ENCODE results near the gene ACOX1.

The ACOX1 gene

DNA sequence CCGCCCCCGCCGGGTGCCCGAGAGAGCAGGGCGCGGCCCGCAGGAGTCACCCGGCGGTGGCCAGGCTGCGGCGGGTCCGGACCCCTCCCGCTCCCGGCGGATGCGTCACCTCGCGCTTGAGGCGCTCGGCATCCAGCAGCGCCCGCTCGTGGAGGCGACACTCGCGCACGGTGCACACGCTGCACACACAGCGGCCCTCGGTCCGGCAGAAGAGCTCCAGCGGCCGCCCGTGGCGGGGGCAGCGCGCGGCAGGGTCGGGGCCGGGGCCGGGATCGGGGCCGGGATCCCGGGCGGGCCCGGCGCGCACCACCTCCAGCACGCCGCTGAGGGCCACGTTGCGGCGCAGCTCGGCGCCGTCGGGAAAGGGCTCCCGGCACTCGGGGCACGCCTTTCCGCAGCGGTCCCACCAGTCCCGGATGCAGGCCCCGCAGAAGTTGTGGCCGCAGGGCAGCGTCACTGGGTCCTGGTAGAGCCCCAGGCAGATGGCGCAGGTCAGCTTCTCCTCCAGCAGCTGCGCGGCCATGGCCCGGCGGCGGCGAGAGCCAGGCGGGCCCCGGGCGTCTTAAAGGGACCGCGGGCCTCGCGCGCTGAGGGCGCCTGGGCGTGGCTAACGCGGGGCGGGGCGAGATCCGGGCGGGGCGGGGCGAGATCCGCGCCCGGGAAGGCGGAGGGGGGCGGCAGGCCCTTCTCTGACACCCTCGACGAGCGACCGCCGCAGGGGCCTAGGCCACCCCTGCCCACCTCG is 82.4 kb downstream of the ACOX1 start, which contains the start of gene TRIM65:
TRIM65 (minus strand) TSS at position 537 of the 745 bp plus-strand sequence; CDS start at position 523, 14 bp downstream.
- no peak for TF ChIP-seq EZH2phosphoT487 (IDR thresholded peaks at IDR 0.05; ENCODE audit: borderline replicate concordance, low read length)
- TF ChIP-seq, protein P1, sequence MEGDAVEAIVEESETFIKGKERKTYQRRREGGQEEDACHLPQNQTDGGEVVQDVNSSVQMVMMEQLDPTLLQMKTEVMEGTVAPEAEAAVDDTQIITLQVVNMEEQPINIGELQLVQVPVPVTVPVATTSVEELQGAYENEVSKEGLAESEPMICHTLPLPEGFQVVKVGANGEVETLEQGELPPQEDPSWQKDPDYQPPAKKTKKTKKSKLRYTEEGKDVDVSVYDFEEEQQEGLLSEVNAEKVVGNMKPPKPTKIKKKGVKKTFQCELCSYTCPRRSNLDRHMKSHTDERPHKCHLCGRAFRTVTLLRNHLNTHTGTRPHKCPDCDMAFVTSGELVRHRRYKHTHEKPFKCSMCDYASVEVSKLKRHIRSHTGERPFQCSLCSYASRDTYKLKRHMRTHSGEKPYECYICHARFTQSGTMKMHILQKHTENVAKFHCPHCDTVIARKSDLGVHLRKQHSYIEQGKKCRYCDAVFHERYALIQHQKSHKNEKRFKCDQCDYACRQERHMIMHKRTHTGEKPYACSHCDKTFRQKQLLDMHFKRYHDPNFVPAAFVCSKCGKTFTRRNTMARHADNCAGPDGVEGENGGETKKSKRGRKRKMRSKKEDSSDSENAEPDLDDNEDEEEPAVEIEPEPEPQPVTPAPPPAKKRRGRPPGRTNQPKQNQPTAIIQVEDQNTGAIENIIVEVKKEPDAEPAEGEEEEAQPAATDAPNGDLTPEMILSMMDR (IDR thresholded peaks at IDR 0.05; ENCODE audit: low read depth, low read length, poor library complexity, severe bottlenecking), result no peak
- Histone ChIP-seq H3K4me2 (ENCODE audit: low read length) (peak within 1 kb of the TSS; percentile 99), H4K20me1 (ENCODE audit: control insufficient read depth, insufficient read depth, low read depth, low read length) (no peaks in the 10 kb centered on the region), H3K9me3 (ENCODE audit: control insufficient read depth, insufficient read depth, low read length) (no peaks in the 10 kb centered on the region), H3K9me2 (replicated peaks; ENCODE audit: control insufficient read depth, low read length) (no peaks in the 10 kb centered on the region), H3K79me2 (ENCODE audit: control insufficient read depth, low read length) (peaks cover 42% of the 10 kb centered on the region), H3K27me3 (ENCODE audit: control insufficient read depth, low read length) (no peaks in the 10 kb centered on the region), H3K27ac (ENCODE audit: low read depth, low read length) (peak within 1 kb of the TSS; percentile 47), H3K4me3 (ENCODE audit: low read length) (peak within 1 kb of the TSS; percentile 90), H3F3A (ENCODE audit: control insufficient read depth, insufficient read depth) (peaks cover 9% of the 10 kb centered on the region), H3K36me3 (ENCODE audit: control insufficient read depth, low read length) (peaks cover 66% of the 10 kb centered on the region), H3K4me1 (ENCODE audit: control insufficient read depth, low read length) (peaks cover 18% of the 10 kb centered on the region)

DNA sequence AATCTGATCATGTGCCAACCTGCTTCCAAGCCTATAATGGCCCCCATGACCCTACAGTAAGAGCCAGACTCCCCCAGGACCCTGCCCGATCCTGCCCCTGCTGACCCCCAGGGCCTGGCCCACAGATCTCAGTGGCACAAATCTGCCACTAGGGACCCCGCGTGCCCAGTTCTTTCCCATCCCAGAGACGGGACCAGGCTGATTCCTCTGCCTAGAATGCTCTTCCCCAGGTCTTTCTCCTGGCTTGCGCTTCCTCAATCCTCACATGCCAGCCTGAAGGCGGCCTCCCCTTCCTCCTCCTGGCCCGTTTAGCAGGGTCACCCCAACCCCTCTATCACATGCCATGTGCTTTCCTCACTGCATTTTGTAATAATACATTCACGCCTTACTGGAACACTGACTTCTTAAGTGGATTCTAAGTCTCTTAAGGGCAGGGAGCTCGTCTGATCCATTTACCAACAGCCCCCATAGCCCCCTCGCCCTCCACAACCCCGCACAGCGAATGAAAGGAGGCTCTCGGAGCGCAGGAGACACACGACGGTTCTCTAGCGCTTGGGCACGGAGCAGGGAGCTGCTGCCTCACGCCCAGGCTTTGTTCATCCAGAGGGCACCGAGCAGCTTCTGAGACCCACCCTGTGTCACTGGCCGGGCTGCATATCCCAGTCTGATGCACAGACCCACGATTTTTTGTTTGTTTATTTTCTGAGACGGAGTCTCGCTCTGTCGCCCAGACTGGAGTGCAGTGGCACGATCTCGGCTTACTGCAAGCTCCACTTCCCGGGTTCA is 83.4 kb downstream of the ACOX1 start:
- peaks cover 18% of the 10 kb centered on the region for H3K4me1 ChIP-seq (ENCODE audit: control insufficient read depth, low read length)
- H3K4me2 ChIP-seq (ENCODE audit: low read length), result peak overlapping the region; percentile 99
- peaks cover 66% of the 10 kb centered on the region for H3K36me3 ChIP-seq (ENCODE audit: control insufficient read depth, low read length)
- no peaks in the 10 kb centered on the region for H3K27me3 ChIP-seq (ENCODE audit: control insufficient read depth, low read length)
- no peak overlapping the region for H3K27ac ChIP-seq (ENCODE audit: low read depth, low read length)
- TF ChIP-seq, protein P1 (IDR thresholded peaks at IDR 0.05; ENCODE audit: low read depth, low read length, poor library complexity, severe bottlenecking), result peak; percentile 32
- no peak for TF ChIP-seq EZH2phosphoT487 (IDR thresholded peaks at IDR 0.05; ENCODE audit: borderline replicate concordance, low read length)
- peaks cover 9% of the 10 kb centered on the region for H3F3A ChIP-seq (ENCODE audit: control insufficient read depth, insufficient read depth)
- H3K9me2 ChIP-seq (replicated peaks; ENCODE audit: control insufficient read depth, low read length), result no peaks in the 10 kb centered on the region
- peaks cover 38% of the 10 kb centered on the region for H3K79me2 ChIP-seq (ENCODE audit: control insufficient read depth, low read length)
- H4K20me1 ChIP-seq (ENCODE audit: control insufficient read depth, insufficient read depth, low read depth, low read length), result no peaks in the 10 kb centered on the region
- H3K4me3 ChIP-seq (ENCODE audit: low read length), result peak overlapping the region; percentile 90
- no peaks in the 10 kb centered on the region for H3K9me3 ChIP-seq (ENCODE audit: control insufficient read depth, insufficient read depth, low read length)

DNA sequence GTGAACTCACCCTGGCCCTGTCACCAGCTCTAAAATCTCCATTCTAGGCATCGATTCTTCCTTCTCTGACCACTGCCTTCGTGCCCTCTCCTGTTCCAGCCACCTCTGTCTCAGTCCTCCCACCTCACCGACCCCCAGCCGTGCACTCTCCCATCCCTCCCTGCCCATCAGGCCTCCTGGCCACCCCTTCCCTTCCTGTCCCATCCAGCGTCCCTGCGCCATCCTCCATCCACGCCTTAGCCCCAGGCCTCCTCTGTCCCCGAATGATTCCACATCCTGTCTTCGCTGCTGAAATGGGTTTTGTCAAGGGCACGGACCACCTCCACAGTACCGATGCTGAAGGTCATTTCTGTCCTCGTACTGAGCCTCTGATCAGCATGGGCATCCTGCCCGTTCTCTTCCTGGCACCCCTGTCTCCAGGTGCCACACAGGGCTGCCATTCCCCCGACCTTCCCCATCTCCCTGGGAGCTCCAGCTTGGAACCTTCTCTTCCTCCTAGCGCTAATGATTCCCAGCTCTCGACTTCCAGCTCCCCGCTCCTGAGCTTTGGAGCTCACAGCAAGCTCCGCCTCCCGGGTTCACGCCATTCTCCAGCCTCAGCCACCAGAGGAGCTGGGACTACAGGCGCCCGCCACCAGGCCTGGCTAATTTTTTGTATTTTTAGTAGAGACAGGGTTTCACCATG is 84.8 kb downstream of the ACOX1 start:
- Histone ChIP-seq H3K4me2 (ENCODE audit: low read length) (no peak overlapping the region), H3K79me2 (ENCODE audit: control insufficient read depth, low read length) (peaks cover 38% of the 10 kb centered on the region), H3K27ac (ENCODE audit: low read depth, low read length) (no peak overlapping the region), H3F3A (ENCODE audit: control insufficient read depth, insufficient read depth) (peaks cover 14% of the 10 kb centered on the region), H3K27me3 (ENCODE audit: control insufficient read depth, low read length) (no peaks in the 10 kb centered on the region), H3K4me3 (ENCODE audit: low read length) (no peak overlapping the region), H3K36me3 (ENCODE audit: control insufficient read depth, low read length) (peaks cover 65% of the 10 kb centered on the region), H3K9me2 (replicated peaks; ENCODE audit: control insufficient read depth, low read length) (no peaks in the 10 kb centered on the region), H4K20me1 (ENCODE audit: control insufficient read depth, insufficient read depth, low read depth, low read length) (no peaks in the 10 kb centered on the region), H3K9me3 (ENCODE audit: control insufficient read depth, insufficient read depth, low read length) (no peaks in the 10 kb centered on the region), H3K4me1 (ENCODE audit: control insufficient read depth, low read length) (peaks cover 18% of the 10 kb centered on the region)
- no peak for TF ChIP-seq EZH2phosphoT487 (IDR thresholded peaks at IDR 0.05; ENCODE audit: borderline replicate concordance, low read length)
- TF ChIP-seq, protein P1 (IDR thresholded peaks at IDR 0.05; ENCODE audit: low read depth, low read length, poor library complexity, severe bottlenecking), result no peak
